HG02763 (cell line): ENCODE data around the gene DUOX1.

Source experiments
- ATAC-seq: cut with Tn5 transposase; IDR thresholded peaks from one replicate; pipeline ENCODE4 v1.9.1; 2021; ENCODE audit warnings: mild to moderate bottlenecking, moderate library complexity; ENCODE audit not compliant: unreplicated experiment

Gene DUOX1

DNA sequence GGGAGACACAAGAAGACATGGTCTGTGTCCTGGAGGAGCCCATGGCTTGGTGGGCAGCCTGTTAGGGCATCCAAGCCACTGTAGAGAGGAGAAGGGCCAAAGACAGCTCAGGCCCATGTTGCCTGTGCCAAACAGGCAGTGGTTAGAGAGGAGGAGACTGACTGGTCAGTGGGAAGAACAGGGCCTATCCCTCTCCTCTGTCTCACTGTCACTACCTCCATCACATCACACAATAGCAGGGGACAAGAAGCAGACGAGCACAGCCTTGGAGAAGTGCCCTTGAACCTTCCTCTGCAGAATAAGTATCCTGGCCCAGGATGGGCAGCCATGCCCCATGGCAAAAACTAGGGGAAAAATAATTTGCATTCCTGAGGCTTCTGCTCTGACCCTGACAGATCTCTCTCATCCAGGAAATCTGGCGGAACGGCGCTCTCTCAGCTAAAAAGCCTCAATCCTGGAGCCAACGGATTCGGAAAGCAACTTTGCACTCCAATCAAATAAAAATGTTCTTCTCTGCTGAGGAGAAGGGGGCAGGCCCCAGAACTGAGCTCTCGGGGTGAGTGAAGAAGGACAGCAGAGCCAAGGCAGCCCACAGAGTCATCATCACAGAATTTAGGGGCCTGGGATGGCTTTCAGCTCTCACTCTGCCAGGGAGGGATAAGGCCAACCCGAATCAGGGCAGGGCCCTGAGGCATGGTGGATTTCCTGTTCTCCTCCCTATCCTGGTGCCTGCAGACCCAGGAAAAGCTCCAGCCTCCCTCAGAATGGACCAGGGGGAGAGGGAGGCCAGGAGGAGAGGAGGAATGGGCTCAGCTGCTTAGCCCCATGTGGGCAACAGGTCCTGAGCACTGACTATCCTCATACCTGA, 56.3 kb downstream of the DUOX1 start:
- ATAC-seq: no peak

DNA sequence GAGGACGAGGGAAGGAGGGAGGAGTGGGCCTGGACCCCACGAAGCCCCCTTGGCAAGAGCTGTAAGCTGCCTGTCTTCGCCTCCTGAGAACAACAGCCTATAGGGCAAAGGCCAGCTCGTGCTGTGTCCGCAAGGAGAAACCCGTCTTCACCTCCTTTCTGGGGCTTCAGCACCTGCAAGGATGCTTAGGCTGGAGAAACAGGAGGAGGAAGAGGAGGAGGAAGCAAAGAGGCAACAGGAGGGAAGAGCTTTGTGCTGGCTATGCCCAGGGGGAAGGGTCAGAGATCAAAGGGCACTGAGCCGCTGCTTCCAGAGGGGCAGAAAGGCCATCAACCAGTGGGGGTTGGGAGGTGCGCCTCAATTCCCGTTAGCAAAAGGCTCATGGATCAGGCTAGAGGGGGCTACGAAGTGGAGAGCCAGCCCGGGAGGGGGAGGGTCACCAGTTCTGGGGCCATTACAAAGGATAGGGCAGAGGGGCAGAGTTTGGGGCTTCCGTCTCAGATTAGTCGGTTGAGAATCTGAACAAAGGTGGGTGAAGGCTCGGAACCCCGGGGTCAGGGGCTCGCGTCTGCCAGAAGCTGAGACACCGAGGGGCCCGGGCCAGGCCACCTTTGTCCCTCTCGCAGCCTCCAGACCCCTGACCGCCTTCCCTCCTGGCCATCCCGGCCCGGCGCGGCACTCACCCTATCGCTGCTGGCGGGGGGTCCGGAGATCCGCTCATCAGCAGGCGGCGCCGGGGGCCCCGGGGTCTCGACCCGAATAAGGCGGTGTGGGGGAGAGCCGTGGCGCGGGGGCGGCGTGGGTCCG, 57.2 kb downstream of the DUOX1 start:
- no peak for ATAC-seq

DNA sequence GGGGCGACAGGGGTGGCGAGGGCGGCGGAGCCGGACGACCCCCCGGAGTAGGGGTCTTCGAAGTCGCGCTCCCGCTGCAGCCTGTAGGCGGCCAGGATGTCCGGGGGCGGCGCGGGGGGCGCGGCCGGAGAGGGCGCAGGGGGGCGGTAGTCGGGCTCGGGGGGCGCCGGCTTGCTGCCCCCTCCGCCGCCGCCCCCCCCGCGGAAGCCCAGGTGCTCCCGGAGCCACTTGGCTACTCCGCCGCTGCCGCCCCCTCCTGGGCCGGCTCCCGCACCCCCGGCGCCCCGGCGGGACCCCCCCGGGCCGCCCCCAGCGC, 57.7 kb downstream of the DUOX1 start:
- ATAC-seq: no peak

DNA sequence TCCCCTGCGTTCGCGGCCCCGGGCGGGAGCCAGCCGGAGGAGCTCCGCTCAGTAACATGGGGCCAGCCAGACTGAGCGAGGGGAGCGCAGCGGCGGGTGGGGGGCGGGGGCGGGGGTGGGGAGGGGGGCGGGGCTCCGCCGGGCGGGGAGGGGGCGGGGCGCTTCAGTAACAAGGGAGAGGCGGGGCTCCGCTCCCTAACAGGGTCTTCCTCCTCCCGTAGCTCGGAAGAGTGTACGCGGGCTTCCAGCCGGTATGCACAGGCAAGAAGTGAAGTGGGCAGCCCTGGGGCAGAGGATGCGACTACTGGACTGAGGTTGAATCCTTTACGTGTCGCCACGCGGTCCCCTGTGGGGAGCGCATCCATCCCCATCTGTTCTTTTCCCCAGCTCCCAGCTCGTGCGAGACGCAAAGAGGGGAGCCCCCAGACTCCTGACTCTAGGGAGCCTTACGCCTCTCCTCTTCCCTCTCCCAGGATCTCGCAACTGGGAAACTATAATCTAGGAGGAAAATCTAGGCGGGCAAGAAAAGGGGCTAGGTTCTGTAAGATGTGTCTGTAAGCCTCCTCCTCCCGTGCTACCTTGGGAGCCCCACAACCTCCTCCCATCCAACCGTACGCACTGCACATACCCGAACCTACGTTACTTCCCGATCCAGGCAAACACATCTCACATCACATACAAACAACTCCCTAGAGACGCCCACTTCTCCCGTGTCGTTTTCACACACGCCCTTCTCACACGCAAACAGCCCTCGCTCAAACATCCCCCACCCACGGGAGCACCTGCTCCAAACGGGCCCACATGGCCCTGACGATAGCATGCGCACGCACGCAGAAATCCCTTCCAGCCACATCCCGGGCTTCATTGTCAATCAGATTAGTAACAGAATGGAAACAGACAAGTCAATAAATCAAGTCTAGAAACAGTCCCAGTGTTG, 58.4 kb downstream of the DUOX1 start, which contains the start of gene SHF:
SHF (minus strand) TSS at position 73 of the 937 bp plus-strand sequence; CDS start at position 58, 15 bp downstream.
- ATAC-seq: no peak

DNA sequence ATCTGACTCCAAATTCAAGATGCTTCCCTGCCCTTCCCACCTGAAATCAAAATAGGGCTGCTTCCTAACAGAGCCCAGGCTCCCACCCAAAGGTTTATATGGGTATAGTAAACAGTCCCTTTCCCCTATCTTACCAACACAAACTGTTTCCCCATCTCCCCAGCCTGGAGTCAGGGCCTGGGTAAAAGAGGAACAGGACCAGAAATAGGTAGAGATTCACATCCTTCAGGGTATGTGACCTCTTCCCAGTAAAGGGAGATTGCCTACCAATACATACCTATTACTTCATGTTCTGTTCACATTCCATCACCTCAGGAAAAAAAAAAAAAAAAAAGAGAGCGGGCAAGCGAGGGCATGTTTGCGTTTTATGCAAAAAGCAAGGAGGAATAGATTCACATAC, 67.7 kb downstream of the DUOX1 start:
- no peak for ATAC-seq

DNA sequence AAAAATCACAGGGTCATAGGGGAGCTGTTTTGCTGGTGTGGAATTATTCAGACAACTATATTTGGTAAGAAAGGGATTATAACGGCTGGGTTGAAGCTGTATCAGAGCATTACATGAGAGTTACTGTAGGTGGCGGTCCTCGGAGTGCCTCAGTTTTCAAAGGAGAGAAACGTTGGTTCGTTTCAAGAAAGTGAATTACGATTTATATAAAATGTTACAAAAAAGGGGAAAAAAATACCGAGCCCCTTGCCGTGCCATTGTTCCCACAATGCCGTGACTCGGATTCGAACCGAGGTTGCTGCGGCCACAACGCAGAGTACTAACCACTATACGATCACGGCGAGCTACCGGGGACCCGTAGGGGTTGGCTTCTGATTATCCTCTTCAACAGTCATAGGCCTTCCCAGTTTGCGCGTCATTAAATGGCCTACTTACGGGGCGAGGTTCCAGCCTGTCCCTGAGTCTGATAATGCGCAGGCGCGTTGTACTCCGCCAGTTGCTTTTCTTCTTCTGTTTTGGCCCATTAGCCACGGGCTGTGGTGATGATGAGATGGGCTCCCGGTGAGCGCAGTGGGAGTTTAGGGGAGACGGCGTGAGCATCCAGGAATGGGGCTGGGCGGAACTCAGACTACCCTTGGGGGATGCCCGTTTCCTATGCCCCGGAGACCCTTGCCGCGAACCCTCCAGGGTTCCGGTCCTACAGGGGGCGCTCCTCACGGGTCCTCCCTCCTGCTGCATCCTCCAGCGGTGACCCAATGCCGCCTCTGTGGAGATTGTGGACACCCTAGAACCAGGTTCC, 68.7 kb downstream of the DUOX1 start:
- ATAC-seq: peak; percentile 63

DNA sequence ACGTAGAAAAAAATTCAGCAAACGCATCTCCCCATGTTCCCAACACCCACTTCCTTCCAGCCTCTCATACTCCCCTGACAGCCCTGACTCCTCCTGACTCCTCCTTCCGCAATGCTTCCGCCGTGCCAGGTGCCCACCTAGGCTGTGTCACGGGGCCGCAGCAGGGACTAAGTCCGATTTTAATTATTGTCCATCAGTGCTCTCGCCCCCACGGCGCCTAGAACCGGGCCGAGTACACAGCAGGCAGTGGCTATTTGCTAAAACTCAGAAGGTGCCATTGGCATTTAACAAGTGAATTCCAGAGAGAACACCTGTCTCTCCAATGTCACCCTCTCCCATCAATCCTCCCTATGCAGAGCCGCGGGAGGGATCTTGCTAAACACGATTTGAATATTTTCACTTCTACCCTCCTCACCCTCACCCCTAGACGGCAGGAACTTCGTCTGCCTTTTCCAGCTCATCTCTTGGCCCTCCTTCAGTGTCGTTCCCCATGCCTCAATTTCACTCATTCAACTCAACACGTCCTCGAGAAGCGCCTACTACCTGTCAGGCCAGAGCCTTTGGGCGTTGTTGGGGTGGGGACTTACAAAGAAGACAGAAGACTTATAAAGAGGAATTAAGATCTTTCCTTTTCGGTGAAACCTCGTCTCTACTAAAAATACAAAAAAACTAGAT, 69.5 kb downstream of the DUOX1 start:
- ATAC-seq: no peak

DNA sequence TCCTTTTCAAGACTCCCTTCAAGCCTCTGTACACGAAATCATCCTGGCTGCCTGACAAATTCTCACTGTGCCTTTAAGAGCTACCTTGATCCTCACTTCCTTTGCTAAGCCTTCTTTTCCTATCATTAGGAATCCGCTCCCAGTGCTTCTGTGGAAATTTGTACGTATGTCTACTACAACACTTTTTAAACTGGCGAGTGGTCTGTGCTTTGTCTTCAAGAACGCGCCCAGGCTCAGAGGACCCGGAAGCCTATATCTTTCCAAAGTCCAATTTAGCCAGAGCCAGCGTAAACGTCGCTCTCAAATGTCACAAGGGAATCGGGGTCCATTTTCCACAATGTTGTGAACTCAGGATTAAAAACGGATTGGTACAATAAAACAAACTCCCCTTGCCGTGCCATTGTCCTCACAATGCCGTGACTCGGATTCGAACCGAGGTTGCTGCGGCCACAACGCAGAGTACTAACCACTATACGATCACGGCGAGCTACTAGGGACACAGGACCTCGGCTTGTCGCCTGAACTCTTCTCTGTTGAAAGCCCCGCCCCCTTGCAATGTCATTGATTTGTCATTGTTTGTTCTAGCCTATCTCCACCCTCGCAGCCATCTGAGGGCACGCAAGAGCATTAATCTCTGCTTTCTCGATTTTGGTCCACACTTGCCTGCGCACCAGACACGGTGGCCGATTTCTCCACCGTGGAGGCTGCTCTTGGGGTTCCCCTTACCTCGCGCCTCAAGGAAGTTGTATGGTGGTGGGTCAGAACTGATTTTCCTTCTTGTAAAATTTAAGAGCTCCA, 70.4 kb downstream of the DUOX1 start:
- peak; percentile 47 for ATAC-seq

DNA sequence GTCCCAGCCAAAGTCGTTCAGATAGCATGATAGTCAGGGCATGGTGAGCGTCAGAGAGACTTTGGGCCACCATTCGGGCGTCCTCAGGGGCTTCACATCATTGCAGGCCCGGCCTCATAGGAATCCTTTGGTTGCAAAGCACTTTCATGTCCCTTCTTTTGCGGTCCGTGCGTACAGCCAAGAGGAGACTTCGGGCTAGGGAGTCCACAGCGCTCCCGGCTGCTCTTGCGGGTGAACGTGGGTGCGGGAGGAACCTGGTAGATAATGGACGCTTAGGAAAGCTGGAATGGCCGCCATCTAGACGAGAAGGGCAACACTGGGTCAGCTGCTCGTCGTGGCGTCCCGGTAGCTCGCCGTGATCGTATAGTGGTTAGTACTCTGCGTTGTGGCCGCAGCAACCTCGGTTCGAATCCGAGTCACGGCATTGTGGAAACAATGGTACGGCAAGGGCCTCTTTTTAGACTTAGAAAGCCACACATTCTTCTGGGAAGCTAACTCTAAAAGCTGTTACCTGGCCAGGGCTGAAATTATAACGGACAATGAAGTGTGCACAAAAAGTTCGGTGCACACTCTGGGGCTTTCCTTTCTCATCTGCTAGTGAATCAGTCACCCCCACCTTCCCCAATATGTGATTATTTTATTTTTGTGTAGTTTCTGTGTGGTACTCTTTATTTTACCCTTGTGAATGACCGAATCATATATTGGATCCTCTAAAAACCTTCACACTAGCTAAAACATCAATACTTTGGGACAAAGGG, 71.2 kb downstream of the DUOX1 start:
- no peak for ATAC-seq

DNA sequence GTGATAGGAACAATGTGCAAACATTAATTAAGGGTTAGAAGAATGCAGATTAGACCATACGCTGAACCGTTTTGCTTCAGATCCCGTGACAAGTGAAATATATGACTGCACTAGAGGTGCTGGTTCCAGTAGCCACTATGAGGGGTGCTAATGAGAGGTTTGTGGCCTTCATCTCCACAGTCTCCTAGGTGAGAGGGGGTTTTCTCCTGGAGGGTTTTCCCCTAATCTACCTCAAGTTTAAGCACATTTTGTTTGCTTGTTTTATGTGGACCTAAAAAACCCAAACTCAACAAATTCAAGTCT, 71.7 kb downstream of the DUOX1 start:
- ATAC-seq: no peak

DNA sequence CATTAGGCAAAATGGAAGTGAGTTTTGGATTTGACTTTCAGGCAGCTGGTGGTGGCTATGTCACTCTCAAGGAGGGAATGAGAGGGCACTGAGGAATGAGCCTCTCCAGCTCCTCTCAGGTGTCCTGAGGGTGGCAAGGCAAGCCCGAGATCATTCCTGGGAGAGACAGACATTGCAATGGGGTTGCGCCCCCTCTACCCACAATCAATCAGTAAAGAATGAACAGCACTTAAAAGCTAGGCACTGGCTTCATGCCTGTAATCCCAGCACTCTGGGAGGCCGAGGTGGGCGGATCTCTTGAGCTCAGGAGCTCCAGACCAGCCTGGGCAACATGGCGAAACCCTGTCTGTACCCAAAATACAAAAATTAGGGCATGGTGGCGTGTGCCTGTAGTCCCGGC, 72.1 kb downstream of the DUOX1 start:
- no peak for ATAC-seq

DNA sequence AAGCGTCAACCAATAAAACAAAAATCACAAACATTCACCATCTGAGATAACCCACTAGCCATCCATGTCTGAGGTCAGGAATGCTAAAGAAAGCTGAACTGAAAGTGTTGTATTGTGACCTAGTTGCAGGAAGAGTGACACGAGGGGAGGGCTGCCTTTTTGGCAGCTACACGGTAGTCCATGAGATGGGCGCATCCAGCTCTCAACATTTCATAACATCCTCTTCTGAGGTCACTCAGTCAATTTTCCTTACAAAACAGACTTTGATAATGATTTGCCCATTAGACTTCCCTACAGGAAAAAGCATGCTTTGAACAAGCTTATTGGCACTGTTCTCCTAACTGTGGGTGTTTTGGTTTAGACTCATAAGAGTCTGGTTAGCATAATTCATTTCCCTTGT, 73.4 kb downstream of the DUOX1 start:
- ATAC-seq: no peak

DNA sequence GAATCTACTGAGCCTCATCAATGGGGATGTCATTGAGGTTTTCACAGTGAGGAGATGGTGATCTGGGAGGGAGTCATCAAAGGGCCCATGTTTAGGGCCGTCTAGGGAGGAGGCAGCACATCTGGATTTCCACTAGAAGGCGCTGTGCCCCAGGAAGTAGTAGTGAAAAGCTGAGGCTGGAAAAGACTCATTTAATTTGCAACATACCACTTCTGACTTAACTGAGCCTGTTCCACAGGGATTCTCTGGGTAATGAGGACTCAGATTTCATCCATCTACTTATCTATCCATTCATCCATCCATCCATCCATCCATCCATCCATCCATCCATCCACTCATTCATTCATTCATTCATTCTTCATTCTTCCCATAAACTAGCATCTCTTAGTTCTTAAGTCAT, 75.4 kb downstream of the DUOX1 start:
- no peak for ATAC-seq

DNA sequence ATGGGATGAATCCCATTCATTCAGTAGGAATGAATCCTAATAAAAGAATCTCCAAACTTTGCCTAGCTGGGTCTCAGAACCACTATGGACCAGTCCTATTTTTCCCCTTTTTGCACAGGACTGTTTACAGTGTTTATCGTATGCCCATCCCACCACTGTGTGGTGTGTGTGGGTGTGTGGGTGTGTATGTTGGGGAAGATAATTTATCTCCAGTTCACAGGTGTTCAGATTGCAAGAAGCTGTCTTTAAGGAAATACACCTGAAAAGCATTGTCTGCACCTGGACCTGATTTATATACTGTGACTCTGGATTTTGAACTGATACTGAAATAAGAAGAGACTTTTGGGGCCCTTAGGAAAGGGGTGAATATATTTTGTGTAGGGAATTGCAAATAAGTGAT, 82.7 kb downstream of the DUOX1 start:
- ATAC-seq: no peak
